HPDE6-E6E7 (cell line): ENCODE results near the gene BANF1.
A peak's percentile ranks its signal among the peaks of the same experiment; 100 is the strongest.
"Not testable (repeated sequence)": the region's sequence is repeated elsewhere in the genome, so short reads cannot be mapped to it uniquely, and the experiment has no call there.

Experiments used
- DNase-seq: peaks from one replicate; pipeline ENCODE4 v3.0.0; 2011; ENCODE audit warnings: missing footprints; ENCODE audit errors: extremely low spot score

BANF1 gene

DNA sequence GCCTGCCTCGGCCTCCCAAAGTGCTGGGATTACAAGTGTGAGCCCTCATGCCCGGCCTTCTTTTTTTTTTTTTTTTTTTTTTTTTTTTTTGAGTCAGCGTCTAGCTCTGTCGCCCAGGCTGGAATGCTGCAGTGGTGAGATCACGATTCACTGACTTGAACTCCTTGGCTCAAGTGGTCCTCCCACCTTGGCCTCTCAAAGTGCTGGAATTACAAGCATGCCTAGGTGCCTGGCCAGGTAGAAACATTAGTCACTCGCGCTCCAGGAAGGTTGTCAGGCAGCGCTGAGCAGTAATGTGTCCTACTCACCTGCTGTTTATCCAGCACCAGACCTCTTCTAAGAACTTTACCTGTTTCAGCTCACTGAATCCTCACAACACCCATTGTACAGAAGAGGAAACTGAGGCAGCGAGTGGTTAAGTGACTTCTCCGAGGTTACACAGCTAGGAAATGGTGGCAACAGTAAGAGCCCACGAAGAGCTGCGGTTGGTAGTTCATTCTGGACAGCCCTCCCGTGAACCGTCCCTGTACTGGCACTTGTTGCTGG lies 9.0 kb downstream of the BANF1 start:
- peak; percentile 93 for DNase-seq

- no peak for DNase-seq
These were observed 9.5 kb downstream of the BANF1 start, which contains the start of gene CST6 for GRCh38 chr11:66011785-66012303. Gene CST6 (plus strand): TSS chr11:66012008. CDS start chr11:66012045, 37 bp downstream.

GRCh38 chr11:66012371-66012945 lies 10.2 kb downstream of the BANF1 start:
- no peak for DNase-seq

DNA sequence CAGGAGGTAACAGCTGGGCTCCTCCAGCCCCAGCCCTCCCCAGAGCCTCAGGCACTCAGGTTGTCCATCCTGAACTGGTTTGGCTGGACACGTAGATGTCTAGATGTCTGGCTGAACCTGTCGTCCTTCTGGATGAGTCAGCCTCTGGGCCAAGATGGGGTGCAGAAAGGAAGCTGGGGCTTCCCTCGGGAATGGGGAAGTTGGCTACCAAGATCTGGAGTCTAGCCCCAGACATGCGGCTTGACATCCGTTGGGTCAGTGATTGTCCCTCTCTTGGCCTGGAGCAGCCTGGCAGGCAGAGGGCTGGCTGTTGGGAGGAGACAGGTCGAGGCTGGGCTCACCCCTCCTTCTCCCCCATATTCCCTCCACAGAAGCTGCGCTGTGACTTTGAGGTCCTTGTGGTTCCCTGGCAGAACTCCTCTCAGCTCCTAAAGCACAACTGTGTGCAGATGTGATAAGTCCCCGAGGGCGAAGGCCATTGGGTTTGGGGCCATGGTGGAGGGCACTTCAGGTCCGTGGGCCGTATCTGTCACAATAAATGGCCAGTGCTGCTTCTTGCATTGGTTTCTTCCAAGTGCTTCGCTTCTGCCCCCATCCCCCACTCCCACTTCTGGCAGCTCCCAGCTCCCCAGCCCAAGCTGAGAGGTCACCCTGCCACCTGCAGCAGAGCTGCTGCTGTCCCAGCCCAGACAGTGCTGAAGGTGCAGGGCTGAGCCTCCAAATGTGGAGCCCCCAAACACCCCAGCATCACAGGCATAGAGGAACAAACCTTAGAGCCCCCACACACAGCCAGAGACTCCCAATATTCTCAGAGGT lies 10.9 kb downstream of the BANF1 start:
- DNase-seq = peak; percentile 83

- DNase-seq = no peak
These were observed 11.4 kb downstream of the BANF1 start for GRCh38 chr11:66013762-66014100.

DNA sequence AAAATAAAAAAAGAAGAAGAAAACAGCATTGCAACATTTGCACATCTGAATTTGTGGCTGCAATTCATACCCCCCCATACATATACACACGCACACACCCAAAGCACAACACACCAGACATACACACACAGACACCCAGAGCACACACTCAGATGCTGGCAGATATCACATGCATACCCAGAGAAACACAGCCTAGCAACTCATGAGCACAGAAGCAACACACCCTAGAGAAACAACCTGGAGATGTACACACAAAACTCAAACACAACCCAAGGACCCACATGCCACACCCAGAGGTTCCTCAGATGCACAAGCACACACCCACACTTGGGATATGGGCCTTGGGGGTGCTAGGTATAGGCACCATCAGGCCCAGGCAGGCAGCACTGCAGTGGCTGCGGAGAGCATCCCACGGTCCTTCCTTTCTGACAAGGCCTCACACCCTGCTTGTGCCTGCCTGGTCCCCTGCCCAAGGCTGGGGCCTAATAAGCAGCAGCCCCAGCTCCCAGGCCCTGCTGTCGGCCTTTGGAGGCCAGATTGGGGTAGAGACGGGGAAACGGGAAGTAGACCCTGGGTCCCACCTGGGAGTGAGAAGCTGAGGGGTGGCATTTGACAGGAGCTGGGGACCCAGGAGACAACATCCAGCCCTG lies 12.6 kb downstream of the BANF1 start:
- DNase-seq = no peak

GRCh38 chr11:66015454-66015881 lies 13.2 kb downstream of the BANF1 start:
- no peak for DNase-seq

DNA sequence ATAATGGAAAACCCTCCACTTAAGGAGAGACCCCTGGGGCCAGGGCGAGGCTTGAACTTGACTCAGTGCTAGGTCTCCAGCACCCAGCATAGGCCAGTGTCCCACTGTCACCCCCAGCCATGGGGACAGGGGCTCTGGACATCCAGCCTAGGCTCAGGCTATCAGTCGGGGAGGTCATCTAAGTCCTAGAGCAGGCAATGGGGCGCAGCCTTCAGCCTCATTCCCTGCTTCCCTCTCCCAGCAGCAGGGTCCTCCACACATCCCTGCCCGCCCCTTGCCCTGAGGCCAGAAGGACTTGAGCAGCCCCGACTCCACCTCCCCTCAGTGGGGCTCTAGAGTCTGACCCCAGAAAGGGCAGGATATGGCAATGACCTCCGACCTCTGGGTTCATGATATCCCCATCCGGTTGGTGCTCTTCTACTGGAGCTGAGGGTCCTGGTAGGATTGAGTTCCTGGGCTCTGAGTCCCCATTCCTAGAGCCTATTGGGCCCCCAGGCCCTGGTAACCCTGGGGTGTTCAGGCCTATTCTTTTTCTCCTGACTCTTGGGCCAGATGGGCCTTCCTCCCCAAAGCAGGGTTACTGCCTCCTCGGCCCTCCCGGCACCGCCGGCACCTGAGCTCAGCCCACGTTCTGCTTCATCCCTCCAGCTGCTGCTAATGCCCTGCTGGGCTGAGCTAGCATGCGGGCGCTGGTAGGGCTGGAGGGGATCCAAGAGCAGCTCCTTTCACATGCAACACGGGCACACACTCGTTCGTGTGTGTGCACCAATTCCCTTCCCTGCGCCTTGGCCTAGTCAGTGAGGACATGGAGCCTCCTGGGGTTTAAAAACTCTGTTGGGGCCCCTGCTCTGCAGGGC lies 13.9 kb downstream of the BANF1 start:
- DNase-seq = no peak

- no peak for DNase-seq
These were observed 14.5 kb downstream of the BANF1 start for GRCh38 chr11:66016793-66017177.

DNA sequence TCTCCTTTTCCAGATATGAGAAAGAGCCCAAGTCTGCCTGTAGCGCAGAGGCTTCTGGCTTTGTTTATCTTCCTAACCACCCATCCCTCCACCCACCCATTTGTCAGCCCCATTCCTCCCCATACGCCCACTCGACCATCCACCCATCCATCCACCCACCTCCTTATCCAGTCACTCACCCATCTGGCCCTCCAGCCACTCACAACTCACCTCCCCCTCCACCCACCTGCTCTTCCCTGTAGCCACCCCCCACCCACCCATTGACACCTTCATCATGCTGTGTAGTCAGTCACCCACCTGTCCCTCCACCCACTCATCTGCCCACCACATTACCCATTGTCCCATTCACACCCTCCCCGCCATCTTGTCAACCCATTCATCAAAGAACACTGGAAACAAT lies 15.0 kb downstream of the BANF1 start:
- DNase-seq = no peak

- no peak for DNase-seq
These were observed 17.9 kb downstream of the BANF1 start for GRCh38 chr11:66020212-66020611.

GRCh38 chr11:66020618-66021357 lies 18.5 kb downstream of the BANF1 start:
- peak; percentile 81 for DNase-seq

DNA sequence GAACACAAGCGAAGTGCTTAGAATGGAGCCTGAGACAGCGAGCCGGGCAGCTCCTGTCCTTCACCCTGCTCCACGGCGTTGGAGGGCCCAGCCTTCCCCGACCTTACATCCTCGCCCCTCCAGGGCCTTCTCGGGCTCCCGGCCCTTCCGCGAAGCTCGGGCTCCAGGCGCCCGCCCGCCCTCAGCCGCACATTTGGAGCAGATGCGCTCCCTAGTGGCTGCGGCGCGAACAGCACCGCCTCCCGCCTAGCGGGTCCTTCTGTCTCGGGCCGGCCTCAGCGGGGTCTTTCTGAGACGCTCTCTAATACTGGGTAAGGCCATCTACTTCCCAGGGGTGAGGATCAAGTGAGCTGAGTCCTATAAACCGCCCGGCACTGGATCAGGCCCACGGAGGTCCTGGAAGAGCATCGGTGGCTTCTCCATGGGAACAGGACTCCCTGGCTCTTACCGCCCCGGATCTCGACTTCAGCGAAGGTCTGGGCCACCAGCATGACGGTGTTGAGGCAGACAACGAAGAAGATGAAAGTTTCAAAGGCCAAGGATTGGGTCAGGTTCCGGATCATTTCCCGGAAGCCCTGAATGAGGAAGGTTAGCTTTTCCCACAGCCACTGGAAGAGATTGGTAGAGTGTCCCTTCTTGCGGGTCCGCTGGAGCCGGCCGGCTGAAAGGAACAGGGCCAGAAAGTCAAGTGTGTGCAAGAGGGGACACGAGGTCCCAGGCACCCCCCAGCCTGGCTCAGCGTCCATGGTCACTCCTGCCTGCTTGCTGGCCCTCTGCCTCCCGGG lies 20.3 kb downstream of the BANF1 start:
- peak; percentile 72 for DNase-seq

GRCh38 chr11:66023186-66023440 lies 20.8 kb downstream of the BANF1 start:
- DNase-seq = not testable (repeated sequence)

DNA sequence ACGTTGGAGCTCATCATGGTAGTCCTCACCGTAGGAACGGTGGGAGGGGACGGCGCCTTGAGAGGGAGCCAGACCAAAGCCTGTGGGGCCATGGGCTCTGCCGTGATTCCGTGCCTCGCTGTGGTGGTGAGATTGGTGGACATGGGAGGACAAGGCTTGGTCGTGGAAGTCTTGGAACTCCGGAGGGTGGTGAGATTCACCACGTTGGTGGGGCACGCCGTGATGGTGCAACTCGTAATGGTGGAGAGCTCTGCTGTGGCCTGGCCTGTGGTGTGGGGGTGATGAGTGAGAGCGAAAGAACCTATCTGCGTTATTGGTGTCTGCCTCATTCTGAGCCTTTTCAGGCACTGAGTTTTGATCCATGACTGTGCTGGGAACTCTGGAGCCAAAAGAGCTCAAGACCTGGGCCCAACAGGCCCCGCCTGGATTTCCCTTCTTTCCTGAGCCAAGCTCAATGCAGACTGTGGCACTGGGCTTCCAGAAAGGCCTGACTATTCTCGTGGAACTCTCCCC lies 23.8 kb downstream of the BANF1 start, which contains the start of gene CATSPER1:
CATSPER1 (minus strand) TSS at position 463 of the 513 bp plus-strand sequence; CDS start at position 363, 100 bp downstream.
- DNase-seq = no peak

- DNase-seq = no peak
These were observed 30.8 kb downstream of the BANF1 start for GRCh38 chr11:66032957-66033735.

- DNase-seq = no peak
These were observed 33.5 kb downstream of the BANF1 start for GRCh38 chr11:66035653-66036333.

DNA sequence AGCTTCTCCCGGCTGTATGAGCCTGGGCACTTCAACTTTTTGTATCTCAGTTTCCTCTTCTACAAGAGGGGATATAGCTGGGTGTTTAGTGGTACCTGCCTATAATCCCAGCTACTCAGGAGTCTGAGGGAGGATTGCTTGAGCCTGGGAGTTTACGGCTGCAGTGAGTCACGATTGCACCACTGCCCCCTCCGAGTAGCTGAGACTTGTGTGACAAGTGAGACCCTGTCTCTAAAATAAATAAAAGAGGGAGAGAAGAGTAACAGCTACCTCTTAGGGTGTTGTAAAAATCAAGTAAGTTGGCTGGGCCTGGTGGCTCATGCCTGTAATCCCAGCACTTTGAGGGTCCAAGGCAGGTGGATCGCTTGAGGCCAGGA lies 34.0 kb downstream of the BANF1 start:
- DNase-seq = no peak

- no peak for DNase-seq
These were observed 35.0 kb downstream of the BANF1 start for GRCh38 chr11:66037327-66037726.
